ENCODE data around the gene MTX1.

MTX1 gene

GRCh38 chr1:155261852-155262673, 53.6 kb downstream of the MTX1 start, which contains the start of gene SCAMP3:
Gene SCAMP3, minus strand, starts transcription at chr1:155262360. Its CDS starts 209 bp downstream, at chr1:155262151.
- peak; percentile 97 for DNase-seq (ENCODE audit: low spot score)

DNA sequence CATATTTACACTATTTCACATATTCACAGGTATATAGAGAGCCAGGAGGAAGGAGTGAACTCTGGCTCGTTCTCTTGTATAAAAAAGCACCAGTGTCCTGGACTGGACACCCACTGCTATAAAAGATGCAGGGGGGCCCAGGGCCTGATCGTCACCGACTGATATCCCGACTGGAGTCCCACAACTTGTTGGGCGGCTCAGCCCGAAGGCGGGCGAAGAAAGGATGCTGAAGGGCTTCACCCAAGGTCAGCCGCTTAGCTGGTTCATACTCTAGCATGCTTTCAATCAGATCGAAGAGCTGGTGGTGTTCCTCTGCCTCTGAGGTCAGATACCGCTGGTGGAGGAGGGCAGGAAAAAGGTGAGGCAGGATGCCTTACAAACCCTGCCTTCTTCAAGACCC, 54.6 kb downstream of the MTX1 start:
- no peak for DNase-seq (ENCODE audit: low spot score)

Measured in kidney capillary endothelial cell (primary cell).